ENCODE data around the gene FAR2.

Gene FAR2

GRCh38 chr12:29278673-29279420 lies 129.8 kb downstream of the FAR2 start:
- H3K4me3 ChIP-seq (ENCODE audit: low read length): no peak overlapping the region
- DNase-seq (ENCODE audit: low read depth): no peak
- TF ChIP-seq CTCF (conservative IDR thresholded peaks at IDR 0.05; ENCODE audit: low read depth, low read length): no peak

- no peak overlapping the region for H3K4me3 ChIP-seq (ENCODE audit: low read length)
- TF ChIP-seq CTCF (conservative IDR thresholded peaks at IDR 0.05; ENCODE audit: low read depth, low read length): no peak
- DNase-seq (ENCODE audit: low read depth): no peak
Measured at GRCh38 chr12:29281371-29282005, 132.4 kb downstream of the FAR2 start.

GRCh38 chr12:29282031-29282816 lies 133.1 kb downstream of the FAR2 start:
- no peak for TF ChIP-seq CTCF (conservative IDR thresholded peaks at IDR 0.05; ENCODE audit: low read depth, low read length)
- H3K4me3 ChIP-seq (ENCODE audit: low read length): no peak overlapping the region
- no peak for DNase-seq (ENCODE audit: low read depth)

- no peak for TF ChIP-seq CTCF (conservative IDR thresholded peaks at IDR 0.05; ENCODE audit: low read depth, low read length)
- no peak overlapping the region for H3K4me3 ChIP-seq (ENCODE audit: low read length)
- DNase-seq (ENCODE audit: low read depth): no peak
Measured at GRCh38 chr12:29283969-29284700, 135.1 kb downstream of the FAR2 start.

- DNase-seq (ENCODE audit: low read depth): no peak
- H3K4me3 ChIP-seq (ENCODE audit: low read length): no peak overlapping the region
- no peak for TF ChIP-seq CTCF (conservative IDR thresholded peaks at IDR 0.05; ENCODE audit: low read depth, low read length)
Measured at GRCh38 chr12:29286081-29286790, 137.2 kb downstream of the FAR2 start.

- no peak for TF ChIP-seq CTCF (conservative IDR thresholded peaks at IDR 0.05; ENCODE audit: low read depth, low read length)
- DNase-seq (ENCODE audit: low read depth): no peak
Measured at GRCh38 chr12:29287622-29288021, 138.5 kb downstream of the FAR2 start.

More at GRCh38 chr12:29287622-29288021, 138.5 kb downstream of the FAR2 start:
- H3K4me3 ChIP-seq (ENCODE audit: low read length): no peak overlapping the region

Measured in retinal pigment epithelial cell (primary cell).